ENCODE measurements around the gene KCNH5. TPM values are rescaled to one million over a fixed set of nuclear protein-coding genes. Genes with fewer than 3 reads are reported as not detected.

The KCNH5 gene
- total RNA-seq, 1 experiment from 2014 or later: 1.4 TPM

DNA sequence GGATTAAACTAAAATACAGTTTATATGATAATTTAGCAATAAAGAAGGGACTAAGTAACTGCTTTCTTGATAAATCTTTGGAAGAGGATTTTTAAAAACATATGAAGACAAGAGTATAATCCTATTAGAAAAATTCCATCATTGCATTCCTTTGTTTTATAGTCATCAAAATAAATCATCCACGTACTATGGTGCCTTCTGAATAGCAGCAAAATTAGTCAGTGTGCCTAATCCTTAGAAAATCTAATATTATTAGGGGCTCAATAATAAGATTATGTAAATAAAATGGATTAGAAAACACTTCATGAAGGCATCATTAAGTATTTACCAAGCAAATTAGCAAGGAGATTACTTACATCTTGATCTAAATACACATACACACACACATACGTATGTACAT, 102.1 kb downstream of the KCNH5 start:
- no peak overlapping the region for H3K4me3 Mint-ChIP-seq
- no peak for TF ChIP-seq NFYB (CRISPR knock-in tag; conservative IDR thresholded peaks at IDR 0.05; ENCODE audit: low read depth)
- TF ChIP-seq ZNF121 (CRISPR knock-in tag; IDR thresholded peaks at IDR 0.05): no peak
- no peak for TF ChIP-seq RELA (CRISPR knock-in tag; IDR thresholded peaks at IDR 0.05; ENCODE audit: borderline replicate concordance)
- no peak for TF ChIP-seq CREB1 (CRISPR knock-in tag; IDR thresholded peaks at IDR 0.05)
- TF ChIP-seq, protein P1, sequence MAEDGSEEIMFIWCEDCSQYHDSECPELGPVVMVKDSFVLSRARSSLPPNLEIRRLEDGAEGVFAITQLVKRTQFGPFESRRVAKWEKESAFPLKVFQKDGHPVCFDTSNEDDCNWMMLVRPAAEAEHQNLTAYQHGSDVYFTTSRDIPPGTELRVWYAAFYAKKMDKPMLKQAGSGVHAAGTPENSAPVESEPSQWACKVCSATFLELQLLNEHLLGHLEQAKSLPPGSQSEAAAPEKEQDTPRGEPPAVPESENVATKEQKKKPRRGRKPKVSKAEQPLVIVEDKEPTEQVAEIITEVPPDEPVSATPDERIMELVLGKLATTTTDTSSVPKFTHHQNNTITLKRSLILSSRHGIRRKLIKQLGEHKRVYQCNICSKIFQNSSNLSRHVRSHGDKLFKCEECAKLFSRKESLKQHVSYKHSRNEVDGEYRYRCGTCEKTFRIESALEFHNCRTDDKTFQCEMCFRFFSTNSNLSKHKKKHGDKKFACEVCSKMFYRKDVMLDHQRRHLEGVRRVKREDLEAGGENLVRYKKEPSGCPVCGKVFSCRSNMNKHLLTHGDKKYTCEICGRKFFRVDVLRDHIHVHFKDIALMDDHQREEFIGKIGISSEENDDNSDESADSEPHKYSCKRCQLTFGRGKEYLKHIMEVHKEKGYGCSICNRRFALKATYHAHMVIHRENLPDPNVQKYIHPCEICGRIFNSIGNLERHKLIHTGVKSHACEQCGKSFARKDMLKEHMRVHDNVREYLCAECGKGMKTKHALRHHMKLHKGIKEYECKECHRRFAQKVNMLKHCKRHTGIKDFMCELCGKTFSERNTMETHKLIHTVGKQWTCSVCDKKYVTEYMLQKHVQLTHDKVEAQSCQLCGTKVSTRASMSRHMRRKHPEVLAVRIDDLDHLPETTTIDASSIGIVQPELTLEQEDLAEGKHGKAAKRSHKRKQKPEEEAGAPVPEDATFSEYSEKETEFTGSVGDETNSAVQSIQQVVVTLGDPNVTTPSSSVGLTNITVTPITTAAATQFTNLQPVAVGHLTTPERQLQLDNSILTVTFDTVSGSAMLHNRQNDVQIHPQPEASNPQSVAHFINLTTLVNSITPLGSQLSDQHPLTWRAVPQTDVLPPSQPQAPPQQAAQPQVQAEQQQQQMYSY (CRISPR knock-in tag; IDR thresholded peaks at IDR 0.05): no peak
- no peak for TF ChIP-seq NR2C2 (CRISPR knock-in tag; IDR thresholded peaks at IDR 0.05)
- TF ChIP-seq SMAD3 (CRISPR knock-in tag; IDR thresholded peaks at IDR 0.05; ENCODE audit: borderline replicate concordance): no peak
- TF ChIP-seq, protein P2, sequence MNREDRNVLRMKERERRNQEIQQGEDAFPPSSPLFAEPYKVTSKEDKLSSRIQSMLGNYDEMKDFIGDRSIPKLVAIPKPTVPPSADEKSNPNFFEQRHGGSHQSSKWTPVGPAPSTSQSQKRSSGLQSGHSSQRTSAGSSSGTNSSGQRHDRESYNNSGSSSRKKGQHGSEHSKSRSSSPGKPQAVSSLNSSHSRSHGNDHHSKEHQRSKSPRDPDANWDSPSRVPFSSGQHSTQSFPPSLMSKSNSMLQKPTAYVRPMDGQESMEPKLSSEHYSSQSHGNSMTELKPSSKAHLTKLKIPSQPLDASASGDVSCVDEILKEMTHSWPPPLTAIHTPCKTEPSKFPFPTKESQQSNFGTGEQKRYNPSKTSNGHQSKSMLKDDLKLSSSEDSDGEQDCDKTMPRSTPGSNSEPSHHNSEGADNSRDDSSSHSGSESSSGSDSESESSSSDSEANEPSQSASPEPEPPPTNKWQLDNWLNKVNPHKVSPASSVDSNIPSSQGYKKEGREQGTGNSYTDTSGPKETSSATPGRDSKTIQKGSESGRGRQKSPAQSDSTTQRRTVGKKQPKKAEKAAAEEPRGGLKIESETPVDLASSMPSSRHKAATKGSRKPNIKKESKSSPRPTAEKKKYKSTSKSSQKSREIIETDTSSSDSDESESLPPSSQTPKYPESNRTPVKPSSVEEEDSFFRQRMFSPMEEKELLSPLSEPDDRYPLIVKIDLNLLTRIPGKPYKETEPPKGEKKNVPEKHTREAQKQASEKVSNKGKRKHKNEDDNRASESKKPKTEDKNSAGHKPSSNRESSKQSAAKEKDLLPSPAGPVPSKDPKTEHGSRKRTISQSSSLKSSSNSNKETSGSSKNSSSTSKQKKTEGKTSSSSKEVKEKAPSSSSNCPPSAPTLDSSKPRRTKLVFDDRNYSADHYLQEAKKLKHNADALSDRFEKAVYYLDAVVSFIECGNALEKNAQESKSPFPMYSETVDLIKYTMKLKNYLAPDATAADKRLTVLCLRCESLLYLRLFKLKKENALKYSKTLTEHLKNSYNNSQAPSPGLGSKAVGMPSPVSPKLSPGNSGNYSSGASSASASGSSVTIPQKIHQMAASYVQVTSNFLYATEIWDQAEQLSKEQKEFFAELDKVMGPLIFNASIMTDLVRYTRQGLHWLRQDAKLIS (CRISPR knock-in tag; IDR thresholded peaks at IDR 0.05; ENCODE audit: borderline replicate concordance): no peak
- TF ChIP-seq, protein P3, sequence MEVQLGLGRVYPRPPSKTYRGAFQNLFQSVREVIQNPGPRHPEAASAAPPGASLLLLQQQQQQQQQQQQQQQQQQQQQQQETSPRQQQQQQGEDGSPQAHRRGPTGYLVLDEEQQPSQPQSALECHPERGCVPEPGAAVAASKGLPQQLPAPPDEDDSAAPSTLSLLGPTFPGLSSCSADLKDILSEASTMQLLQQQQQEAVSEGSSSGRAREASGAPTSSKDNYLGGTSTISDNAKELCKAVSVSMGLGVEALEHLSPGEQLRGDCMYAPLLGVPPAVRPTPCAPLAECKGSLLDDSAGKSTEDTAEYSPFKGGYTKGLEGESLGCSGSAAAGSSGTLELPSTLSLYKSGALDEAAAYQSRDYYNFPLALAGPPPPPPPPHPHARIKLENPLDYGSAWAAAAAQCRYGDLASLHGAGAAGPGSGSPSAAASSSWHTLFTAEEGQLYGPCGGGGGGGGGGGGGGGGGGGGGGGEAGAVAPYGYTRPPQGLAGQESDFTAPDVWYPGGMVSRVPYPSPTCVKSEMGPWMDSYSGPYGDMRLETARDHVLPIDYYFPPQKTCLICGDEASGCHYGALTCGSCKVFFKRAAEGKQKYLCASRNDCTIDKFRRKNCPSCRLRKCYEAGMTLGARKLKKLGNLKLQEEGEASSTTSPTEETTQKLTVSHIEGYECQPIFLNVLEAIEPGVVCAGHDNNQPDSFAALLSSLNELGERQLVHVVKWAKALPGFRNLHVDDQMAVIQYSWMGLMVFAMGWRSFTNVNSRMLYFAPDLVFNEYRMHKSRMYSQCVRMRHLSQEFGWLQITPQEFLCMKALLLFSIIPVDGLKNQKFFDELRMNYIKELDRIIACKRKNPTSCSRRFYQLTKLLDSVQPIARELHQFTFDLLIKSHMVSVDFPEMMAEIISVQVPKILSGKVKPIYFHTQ (CRISPR knock-in tag; IDR thresholded peaks at IDR 0.05): no peak
- TF ChIP-seq, protein P4, sequence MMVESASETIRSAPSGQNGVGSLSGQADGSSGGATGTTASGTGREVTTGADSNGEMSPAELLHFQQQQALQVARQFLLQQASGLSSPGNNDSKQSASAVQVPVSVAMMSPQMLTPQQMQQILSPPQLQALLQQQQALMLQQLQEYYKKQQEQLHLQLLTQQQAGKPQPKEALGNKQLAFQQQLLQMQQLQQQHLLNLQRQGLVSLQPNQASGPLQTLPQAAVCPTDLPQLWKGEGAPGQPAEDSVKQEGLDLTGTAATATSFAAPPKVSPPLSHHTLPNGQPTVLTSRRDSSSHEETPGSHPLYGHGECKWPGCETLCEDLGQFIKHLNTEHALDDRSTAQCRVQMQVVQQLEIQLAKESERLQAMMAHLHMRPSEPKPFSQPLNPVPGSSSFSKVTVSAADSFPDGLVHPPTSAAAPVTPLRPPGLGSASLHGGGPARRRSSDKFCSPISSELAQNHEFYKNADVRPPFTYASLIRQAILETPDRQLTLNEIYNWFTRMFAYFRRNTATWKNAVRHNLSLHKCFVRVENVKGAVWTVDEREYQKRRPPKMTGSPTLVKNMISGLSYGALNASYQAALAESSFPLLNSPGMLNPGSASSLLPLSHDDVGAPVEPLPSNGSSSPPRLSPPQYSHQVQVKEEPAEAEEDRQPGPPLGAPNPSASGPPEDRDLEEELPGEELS (CRISPR knock-in tag; IDR thresholded peaks at IDR 0.05): no peak
- TF ChIP-seq, protein P5, sequence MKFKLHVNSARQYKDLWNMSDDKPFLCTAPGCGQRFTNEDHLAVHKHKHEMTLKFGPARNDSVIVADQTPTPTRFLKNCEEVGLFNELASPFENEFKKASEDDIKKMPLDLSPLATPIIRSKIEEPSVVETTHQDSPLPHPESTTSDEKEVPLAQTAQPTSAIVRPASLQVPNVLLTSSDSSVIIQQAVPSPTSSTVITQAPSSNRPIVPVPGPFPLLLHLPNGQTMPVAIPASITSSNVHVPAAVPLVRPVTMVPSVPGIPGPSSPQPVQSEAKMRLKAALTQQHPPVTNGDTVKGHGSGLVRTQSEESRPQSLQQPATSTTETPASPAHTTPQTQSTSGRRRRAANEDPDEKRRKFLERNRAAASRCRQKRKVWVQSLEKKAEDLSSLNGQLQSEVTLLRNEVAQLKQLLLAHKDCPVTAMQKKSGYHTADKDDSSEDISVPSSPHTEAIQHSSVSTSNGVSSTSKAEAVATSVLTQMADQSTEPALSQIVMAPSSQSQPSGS (CRISPR knock-in tag; IDR thresholded peaks at IDR 0.05; ENCODE audit: borderline replicate concordance, low read depth): no peak
- H3K27ac Mint-ChIP-seq: no peak overlapping the region
- CTCF ChIA-PET: no interaction called here
- H3K36me3 Mint-ChIP-seq: no peaks in the 10 kb centered on the region
- H3K9me3 Mint-ChIP-seq: no peaks in the 10 kb centered on the region
- DNase-seq (ENCODE audit: low spot score) (no peak), ATAC-seq (no peak)
- POLR2A ChIA-PET: no interaction called here
- no peaks in the 10 kb centered on the region for H3K27me3 Mint-ChIP-seq (ENCODE audit: low read depth)
- peaks cover 12% of the 10 kb centered on the region; the same call in 1 of the 2 replicates for H3K4me1 Mint-ChIP-seq

DNA sequence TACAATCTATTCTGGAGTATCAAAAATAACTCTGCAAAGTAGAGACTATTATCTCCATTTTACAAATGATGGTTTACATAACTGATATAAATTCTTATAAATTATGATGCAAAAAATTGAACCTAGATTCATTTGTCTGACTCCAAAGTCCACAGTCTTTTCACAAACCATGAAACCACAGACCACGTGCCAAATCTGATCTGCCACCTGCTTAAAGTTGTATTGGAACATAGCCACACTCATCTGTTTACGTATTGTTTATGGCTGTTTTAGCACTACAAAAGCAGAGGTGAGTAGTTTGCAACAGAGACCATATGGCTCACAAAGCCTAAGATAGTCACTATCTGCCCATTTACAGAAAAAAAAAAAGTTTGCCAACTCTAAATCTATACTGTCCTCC, 105.3 kb downstream of the KCNH5 start:
- ChIA-PET CTCF (no interaction called here), POLR2A (no interaction called here)
- Mint-ChIP-seq H3K27me3 (ENCODE audit: low read depth) (no peaks in the 10 kb centered on the region), H3K36me3 (no peaks in the 10 kb centered on the region), H3K4me1 (peaks cover 12% of the 10 kb centered on the region; the same call in 1 of the 2 replicates), H3K9me3 (no peaks in the 10 kb centered on the region), H3K4me3 (no peak overlapping the region), H3K27ac (no peak overlapping the region)
- no peak for TF ChIP-seq NR1H2 (CRISPR knock-in tag; IDR thresholded peaks at IDR 0.05)
- TF ChIP-seq, protein P6, sequence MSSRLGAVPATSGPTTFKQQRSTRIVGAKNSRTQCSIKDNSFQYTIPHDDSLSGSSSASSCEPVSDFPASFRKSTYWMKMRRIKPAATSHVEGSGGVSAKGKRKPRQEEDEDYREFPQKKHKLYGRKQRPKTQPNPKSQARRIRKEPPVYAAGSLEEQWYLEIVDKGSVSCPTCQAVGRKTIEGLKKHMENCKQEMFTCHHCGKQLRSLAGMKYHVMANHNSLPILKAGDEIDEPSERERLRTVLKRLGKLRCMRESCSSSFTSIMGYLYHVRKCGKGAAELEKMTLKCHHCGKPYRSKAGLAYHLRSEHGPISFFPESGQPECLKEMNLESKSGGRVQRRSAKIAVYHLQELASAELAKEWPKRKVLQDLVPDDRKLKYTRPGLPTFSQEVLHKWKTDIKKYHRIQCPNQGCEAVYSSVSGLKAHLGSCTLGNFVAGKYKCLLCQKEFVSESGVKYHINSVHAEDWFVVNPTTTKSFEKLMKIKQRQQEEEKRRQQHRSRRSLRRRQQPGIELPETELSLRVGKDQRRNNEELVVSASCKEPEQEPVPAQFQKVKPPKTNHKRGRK (CRISPR knock-in tag; IDR thresholded peaks at IDR 0.05; ENCODE audit: borderline replicate concordance): no peak
- TF ChIP-seq, protein P7, sequence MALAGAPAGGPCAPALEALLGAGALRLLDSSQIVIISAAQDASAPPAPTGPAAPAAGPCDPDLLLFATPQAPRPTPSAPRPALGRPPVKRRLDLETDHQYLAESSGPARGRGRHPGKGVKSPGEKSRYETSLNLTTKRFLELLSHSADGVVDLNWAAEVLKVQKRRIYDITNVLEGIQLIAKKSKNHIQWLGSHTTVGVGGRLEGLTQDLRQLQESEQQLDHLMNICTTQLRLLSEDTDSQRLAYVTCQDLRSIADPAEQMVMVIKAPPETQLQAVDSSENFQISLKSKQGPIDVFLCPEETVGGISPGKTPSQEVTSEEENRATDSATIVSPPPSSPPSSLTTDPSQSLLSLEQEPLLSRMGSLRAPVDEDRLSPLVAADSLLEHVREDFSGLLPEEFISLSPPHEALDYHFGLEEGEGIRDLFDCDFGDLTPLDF (CRISPR knock-in tag; IDR thresholded peaks at IDR 0.05): no peak
- TF ChIP-seq RORB (CRISPR knock-in tag; IDR thresholded peaks at IDR 0.05): no peak
- DNase-seq (ENCODE audit: low spot score) (no peak), ATAC-seq (no peak)
